GM18502 (cell line): ENCODE measurements around the gene PRUNE2.

ENCODE experiments used
- ATAC-seq: cut with Tn5 transposase; IDR thresholded peaks from one replicate; pipeline ENCODE4 v1.9.1; 2021; ENCODE audit warnings: mild to moderate bottlenecking; ENCODE audit not compliant: unreplicated experiment, poor library complexity

PRUNE2 gene

GRCh38 chr9:76904661-76905457 lies 1.1 kb downstream of the PRUNE2 start:
- ATAC-seq = no peak

GRCh38 chr9:76902395-76902794 lies 3.5 kb downstream of the PRUNE2 start:
- ATAC-seq = no peak

DNA sequence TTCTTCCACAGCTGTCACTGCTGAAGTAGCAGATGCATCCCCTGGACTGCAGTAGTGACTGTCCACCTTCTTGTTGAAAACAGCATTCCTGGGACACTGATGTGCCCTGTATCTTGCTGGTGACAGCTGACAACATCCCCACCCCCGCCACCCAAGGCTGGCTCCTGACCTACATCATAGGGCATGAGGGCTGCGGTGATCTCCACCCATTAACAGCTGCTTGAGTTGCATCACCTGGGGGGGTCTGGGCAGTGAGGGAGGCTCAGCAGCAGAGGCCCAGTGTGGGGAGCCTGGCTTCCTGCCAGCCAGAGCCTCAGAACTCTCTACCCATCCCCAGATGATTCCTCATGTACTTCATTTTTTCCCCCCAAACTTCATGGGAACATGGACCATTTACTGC lies 4.1 kb downstream of the PRUNE2 start:
- ATAC-seq = no peak

DNA sequence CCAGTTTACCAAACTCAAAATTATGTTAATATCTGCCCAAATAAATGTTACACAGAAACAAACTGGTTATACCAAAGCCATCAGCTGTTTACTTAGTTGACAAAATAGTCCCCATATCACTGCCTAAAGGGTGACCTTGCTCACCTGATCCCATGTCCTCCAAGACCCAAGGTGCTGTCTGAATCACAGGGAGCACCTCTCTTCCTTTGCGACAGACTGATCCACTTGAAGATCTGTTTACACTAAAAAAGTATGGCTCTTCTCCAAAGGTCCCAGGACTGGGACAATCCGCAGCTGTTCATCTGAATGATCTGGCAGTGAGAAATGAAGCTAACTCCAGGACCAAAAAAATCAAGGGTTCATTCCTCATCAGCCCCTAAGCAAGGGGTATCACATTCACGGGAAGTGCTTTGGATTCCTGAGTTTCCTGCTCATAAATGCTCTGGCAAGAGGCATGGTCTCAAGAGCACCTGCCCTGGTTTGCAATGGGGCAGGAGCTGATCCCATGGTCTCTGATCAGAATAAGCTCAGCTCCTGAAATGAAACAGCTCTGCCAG lies 5.0 kb downstream of the PRUNE2 start:
- no peak for ATAC-seq

GRCh38 chr9:76898786-76899185 lies 7.1 kb downstream of the PRUNE2 start:
- ATAC-seq = no peak

- no peak for ATAC-seq
These were observed 7.9 kb downstream of the PRUNE2 start for GRCh38 chr9:76897804-76898525.

- ATAC-seq = no peak
These were observed 9.9 kb downstream of the PRUNE2 start for GRCh38 chr9:76896035-76896434.

DNA sequence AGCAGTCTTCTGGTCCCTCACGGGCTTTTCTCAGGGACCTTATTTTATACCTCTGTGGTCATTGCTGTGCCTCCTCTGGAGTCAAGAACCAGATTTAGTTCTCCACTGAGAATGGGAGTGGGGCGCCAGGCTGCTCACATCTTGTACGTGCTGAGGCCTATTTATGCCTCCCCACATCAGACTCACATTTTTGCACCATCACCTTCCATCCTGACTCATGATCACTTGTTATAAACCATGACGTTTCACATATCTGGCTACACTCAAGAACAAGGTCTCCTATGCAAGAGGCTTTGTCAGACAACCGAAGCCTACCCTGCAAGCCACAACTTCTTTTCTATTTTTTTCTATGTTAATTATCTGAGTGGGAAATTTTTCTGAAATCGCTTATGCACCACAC lies 10.7 kb downstream of the PRUNE2 start:
- no peak for ATAC-seq

DNA sequence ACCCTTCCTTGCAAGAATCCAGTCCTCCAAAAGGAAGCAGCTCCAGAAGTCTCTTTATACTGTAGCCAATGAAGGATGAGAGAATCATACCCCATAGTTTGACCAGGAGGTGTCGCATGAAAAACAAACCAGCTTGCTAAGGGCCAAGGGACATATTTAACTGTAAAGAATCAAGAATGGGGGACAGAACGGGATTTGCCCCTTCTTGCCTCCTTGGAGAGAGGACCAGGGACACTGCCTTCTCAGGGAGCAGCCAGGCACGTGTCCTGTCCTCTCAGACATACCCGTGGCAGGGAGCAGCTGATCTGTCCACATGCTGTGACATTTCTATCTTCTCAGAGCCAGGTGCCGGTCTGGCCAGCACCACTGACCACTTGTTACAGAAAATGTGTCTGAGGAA lies 11.7 kb downstream of the PRUNE2 start:
- no peak for ATAC-seq

DNA sequence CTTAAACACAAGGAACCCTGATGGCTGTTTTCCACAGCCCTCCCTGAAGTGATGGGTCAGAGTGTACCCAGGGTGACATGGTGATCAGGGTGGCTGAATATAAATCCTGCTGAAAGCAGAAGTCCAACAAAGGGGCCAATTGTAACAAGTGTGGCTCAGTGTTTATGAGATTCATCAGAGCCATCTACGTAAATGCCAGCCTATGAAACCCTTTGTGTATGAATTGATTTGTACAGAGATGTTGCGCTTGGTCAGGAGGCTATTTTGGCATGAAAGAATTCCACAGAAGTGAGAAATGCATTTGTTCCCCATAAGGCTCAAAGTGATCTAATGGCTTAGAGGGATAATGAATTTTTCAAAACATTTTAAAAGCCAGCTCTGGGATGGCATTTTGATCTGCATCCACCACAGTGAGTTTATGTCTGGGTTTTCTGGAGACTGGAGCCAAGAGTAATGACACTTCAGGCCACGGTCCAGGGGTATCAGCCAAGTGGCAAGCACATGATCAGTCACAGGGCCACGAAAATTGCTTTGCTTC lies 12.4 kb downstream of the PRUNE2 start:
- no peak for ATAC-seq

DNA sequence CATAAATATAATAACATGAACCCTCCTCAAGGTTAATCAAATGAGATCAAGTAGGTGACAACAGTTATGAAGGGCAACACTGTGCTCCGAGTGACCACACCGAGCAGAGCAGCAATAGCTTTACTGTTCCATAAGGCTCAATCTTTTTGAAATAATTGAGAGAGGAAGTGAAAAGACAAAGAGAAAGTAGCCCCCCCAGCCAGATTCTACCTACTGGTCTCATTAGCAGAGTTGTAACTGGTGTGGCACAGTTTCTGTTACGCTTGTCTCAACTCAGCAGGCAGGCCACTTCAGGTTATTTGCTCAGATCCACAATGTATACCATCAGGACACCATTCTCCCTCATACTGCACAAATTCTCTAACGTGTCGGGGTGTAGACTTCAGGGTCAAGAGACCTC lies 14.0 kb downstream of the PRUNE2 start:
- ATAC-seq = no peak

GRCh38 chr9:76891279-76891678 lies 14.6 kb downstream of the PRUNE2 start:
- ATAC-seq = no peak

DNA sequence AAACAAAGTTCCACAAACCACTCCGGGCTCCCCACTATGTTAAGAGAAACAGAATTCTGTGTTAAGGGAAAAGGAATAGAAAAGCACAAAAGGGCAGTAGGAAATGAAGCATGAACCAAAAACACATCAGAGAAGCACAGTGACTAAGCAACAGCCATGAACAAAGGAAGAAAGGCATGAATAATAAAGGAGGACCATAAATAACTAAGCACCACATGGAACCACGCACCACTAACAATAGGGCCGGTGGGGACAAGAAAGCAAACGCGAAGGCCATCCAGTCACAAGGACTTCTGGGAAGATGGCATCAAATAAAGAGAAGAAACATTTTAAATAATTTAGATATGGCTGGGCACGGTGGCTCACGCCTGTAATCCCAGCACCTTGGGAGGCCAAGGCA lies 18.0 kb downstream of the PRUNE2 start:
- no peak for ATAC-seq

- peak; percentile 56 for ATAC-seq
These were observed 18.7 kb downstream of the PRUNE2 start for GRCh38 chr9:76887003-76887821.

GRCh38 chr9:76886318-76886717 lies 19.6 kb downstream of the PRUNE2 start:
- no peak for ATAC-seq

GRCh38 chr9:76884823-76885222 lies 21.1 kb downstream of the PRUNE2 start:
- ATAC-seq = no peak

DNA sequence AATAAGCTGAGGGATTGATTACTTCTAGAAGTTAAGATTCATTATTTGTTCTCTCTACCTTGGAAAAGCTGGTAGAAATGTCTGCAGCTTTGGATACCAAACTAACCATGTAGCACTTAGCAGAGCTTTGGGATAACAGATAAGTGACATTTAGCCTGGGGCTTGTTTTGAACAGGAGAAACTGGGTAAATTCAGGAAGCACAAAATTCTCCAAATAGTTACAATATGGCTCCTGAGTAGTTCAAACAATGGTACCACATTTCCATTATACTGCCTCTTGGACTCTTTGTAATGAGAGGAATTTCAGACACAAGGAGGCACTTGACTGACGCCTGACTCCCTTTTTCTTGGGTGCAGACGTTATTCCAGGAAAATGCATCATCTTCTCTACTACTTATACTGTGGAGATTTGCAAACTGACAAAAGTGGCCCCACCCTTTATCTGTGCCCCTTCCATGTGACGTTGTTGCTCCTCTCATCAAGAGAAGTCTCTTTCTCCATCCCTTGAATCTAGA lies 22.5 kb downstream of the PRUNE2 start:
- no peak for ATAC-seq

DNA sequence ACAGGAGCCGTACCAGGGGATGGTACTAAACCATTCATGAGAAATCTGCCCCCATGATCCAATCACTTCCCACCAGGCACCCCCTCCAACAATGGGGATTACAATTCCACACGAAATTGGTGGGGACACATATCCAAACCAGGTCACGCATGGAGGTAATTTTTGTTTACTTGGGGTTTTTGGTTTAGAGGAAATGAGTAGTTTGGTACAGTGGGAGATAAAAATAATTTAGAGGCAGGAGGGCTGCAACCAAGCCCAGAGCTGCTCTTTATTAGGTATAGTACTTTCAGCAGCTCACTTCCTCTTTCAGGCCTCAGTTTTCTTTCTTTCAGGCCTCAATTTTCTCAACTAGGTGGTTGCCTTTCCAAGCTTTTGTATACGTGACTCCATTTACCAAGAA lies 23.2 kb downstream of the PRUNE2 start:
- peak; percentile 88 for ATAC-seq

DNA sequence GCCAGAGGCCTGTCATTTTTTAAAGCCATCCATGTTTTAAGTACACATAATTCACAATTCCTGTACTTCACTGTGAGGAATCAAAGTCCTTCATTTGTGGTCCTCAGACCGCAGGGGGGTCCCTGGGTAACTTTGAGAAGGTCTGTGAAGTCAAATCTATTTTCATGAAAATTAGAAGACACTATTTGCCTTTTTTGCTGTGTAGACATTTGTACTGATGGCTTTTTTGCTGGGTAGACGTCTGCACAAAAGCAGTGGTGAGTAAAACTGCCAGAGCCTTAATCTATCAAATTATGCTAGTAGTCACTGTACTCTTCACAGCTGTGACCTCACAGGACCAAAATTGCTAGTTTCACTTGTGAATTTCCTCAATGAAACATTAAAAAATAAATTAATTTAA lies 25.7 kb downstream of the PRUNE2 start:
- ATAC-seq = no peak

- ATAC-seq = no peak
These were observed 27.0 kb downstream of the PRUNE2 start for GRCh38 chr9:76878933-76879332.
